ENCODE measurements around the gene MRPL2. TPM values are rescaled to one million over a fixed set of nuclear protein-coding genes. Genes with fewer than 3 reads are reported as not detected.

Gene MRPL2
- total and polyA plus RNA-seq, 8 donors, result 19.9 to 65.8 (median 28.7) TPM

DNA sequence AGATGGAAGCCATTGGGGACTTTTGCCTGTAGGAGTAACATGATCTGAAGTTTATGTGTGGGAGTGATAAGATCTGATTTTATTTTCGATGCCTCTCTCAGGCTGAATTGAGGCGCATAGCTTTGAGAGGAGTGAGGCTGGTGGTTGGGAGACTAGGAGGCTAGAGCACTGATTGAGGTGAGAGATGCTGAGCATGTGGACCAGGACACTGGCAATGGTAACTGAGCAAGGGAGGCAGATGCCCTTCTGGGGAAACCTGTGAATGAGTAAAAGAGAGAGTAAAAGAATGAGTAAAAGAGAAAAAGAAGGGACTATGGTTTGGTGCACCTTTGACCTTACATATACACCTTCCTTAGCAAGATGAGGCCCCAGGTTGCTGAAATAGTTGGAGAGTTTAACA lies 34.8 kb downstream of the MRPL2 start:
- DNase-seq, result no peak
- H3K27me3 ChIP-seq, result no peaks in the 10 kb centered on the region
- peaks cover 8 to 44% (median 17%) of the 10 kb centered on the region in 3 donors for H3K36me3 ChIP-seq
- FAIRE-seq, result no peak
- no peaks in the 10 kb centered on the region for H3K9me3 ChIP-seq
- TF ChIP-seq, protein P1, sequence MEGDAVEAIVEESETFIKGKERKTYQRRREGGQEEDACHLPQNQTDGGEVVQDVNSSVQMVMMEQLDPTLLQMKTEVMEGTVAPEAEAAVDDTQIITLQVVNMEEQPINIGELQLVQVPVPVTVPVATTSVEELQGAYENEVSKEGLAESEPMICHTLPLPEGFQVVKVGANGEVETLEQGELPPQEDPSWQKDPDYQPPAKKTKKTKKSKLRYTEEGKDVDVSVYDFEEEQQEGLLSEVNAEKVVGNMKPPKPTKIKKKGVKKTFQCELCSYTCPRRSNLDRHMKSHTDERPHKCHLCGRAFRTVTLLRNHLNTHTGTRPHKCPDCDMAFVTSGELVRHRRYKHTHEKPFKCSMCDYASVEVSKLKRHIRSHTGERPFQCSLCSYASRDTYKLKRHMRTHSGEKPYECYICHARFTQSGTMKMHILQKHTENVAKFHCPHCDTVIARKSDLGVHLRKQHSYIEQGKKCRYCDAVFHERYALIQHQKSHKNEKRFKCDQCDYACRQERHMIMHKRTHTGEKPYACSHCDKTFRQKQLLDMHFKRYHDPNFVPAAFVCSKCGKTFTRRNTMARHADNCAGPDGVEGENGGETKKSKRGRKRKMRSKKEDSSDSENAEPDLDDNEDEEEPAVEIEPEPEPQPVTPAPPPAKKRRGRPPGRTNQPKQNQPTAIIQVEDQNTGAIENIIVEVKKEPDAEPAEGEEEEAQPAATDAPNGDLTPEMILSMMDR (IDR thresholded peaks at IDR 0.05), result no peak
- ATAC-seq, result no peak
- intact Hi-C loops (cut with DNase I), result no loop called here
- no peak overlapping the region for H3K27ac ChIP-seq
- H3K4me3 ChIP-seq, result no peak overlapping the region
- H3K4me1 ChIP-seq, result peaks cover 0 to 16% (median 3%) of the 10 kb centered on the region in 3 donors
- 75 to 80% methylated on average over 2 of the region's 2 CpGs for WGBS, 2 donors

DNA sequence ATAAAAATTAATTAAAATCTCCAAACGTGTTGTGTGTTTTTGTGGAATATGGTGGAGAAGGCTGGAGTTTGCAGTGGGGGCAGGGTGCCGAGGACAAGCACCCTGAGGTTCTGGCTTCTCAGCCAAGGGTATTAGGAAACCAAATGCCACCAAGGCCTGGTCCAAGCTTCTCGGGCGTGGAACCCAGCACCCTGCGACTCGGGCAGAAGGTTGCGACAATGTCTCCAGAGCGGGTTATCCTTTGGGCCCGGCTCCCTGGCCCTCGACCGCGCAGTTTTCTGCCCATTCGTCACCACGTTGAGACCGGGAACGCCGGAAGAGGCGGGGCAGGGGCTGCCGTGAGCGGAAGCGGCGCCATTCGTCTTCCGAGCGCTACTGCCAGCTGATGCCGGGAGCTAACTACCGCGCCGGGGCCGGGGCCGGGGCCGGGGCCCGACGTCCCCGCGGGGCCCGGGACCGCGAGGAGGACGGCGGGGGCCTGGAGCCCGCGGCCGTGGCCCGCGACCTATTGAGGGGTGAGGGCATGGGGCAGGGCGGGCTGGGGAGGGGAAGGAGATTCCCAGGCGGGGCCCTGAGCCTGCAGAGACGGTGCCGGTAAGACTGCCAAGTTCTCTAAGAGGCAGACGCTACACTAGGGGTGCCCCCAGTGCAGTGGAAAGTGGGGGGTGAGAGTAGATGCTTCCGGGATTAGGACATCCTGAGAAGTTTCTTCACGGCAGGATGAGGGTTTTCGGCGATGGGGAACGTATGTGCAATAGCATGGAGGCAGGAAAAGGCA lies 37.8 kb downstream of the MRPL2 start, which contains the start of gene RRP36:
Gene RRP36 (plus strand): TSS at position 354 of the 778 bp plus-strand sequence. CDS start 32 bp downstream, at position 386.
- intact Hi-C loops (cut with DNase I), result no loop called here
- peak; percentile 92 to 97 (median 94) for ATAC-seq
- no peaks in the 10 kb centered on the region for H3K27me3 ChIP-seq
- no peaks in the 10 kb centered on the region for H3K9me3 ChIP-seq
- peak within 1 kb of the TSS; percentile 64 to 79 (median 70) for H3K27ac ChIP-seq
- TF ChIP-seq, protein P1 (IDR thresholded peaks at IDR 0.05), result no peak
- peak within 1 kb of the TSS; percentile 60 to 96 (median 86) for H3K4me3 ChIP-seq
- H3K4me1 ChIP-seq, result peaks cover 0 to 16% (median 3%) of the 10 kb centered on the region in 3 donors
- 0 to 1% methylated on average over 47 to 56 of the region's 56 CpGs for WGBS, 2 donors
- no peak for FAIRE-seq
- DNase-seq, result peak; percentile 76 to 94 (median 80)
- peaks cover 0 to 24% (median 8%) of the 10 kb centered on the region in 3 donors for H3K36me3 ChIP-seq

DNA sequence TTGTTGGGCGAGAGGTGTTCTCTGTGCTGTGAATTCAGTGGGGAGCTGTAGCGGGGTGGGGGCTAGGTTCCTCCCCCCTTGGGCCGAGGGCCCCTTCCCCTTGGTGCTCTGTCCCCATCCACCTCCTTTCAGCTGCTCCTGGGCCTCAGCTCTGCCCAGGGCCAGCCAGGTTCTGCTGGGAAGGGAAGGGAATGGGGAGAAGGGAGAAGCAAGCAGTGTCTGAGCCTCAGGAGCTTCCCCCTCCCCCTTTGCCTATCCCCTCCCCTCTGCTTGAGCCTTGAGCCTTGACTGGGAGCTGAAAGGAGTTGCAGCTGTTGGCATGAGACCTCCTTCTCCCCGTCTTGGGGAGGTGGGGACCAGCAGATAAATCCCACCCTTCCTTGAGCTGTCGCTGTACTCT lies 38.4 kb downstream of the MRPL2 start:
- H3K4me1 ChIP-seq, result peaks cover 0 to 21% (median 3%) of the 10 kb centered on the region in 3 donors
- peaks cover 0 to 18% (median 6%) of the 10 kb centered on the region in 3 donors for H3K36me3 ChIP-seq
- no peaks in the 10 kb centered on the region for H3K9me3 ChIP-seq
- H3K4me3 ChIP-seq, result peak overlapping the region in 3 of 4 donors; percentile 60 to 96 (median 81)
- intact Hi-C loops (cut with DNase I), result no loop called here
- TF ChIP-seq, protein P1 (IDR thresholded peaks at IDR 0.05), result no peak
- ATAC-seq, result peak; percentile 9 to 31 (median 20)
- peak in 1 of 6 donors; percentile 49 for DNase-seq
- no peaks in the 10 kb centered on the region for H3K27me3 ChIP-seq
- WGBS, 2 donors, result 40 to 52% methylated on average over 5 of the region's 5 CpGs
- no peak for FAIRE-seq
- H3K27ac ChIP-seq, result peak overlapping the region; percentile 64 to 79 (median 70)

DNA sequence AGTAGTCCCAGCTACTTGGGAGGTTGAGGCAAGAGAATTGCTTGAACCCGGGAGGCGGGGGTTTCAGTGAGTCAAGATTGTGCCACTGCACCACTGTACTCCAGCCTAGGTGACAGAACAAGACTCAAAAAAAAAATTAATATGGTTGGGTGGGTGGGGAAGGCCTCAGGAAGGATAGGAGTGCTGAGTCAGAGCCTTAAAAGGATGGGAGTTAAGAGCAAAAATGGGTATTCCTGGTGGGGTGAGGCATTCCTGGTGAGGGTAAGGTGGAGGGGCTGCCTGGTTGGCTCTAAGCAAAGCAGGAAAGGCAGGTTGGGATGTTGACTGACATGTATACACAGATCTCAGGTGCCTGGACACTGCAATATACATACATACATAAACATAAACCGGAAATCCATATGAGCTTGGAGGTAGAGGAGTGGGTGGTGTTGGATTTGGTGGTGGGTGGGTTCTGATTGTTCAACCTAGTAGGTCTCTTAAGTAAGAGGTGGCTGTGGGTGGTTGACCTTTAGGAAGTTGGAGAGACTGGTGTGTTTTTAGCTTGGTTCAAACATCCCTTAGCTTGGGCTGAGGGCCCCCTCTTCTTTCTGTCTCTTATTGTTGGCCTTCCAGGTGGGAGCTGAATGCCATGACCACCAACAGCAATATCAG lies 39.1 kb downstream of the MRPL2 start:
- intact Hi-C loops (cut with DNase I), result no loop called here
- peaks cover 0 to 25% (median 3%) of the 10 kb centered on the region in 3 donors for H3K4me1 ChIP-seq
- ATAC-seq (no peak), DNase-seq (peak in 1 of 6 donors; percentile 2), FAIRE-seq (no peak)
- TF ChIP-seq, protein P1 (IDR thresholded peaks at IDR 0.05), result no peak
- no peaks in the 10 kb centered on the region for H3K9me3 ChIP-seq
- no peak overlapping the region for H3K4me3 ChIP-seq
- no peak overlapping the region for H3K27ac ChIP-seq
- WGBS, 2 donors, result 92 to 97% methylated on average over 3 of the region's 3 CpGs
- H3K36me3 ChIP-seq, result peaks cover 0 to 13% (median 3%) of the 10 kb centered on the region in 3 donors
- H3K27me3 ChIP-seq, result no peaks in the 10 kb centered on the region

Measured in pancreas (tissue), 10 donors.